ENCODE results near the gene NBPF3. TPM values are rescaled to one million over a fixed set of nuclear protein-coding genes. Genes with fewer than 3 reads are reported as not detected.
"Not testable (repeated sequence)": the region's sequence is repeated elsewhere in the genome, so short reads cannot be mapped to it uniquely, and the experiment has no call there.

NBPF3 gene, protein sequence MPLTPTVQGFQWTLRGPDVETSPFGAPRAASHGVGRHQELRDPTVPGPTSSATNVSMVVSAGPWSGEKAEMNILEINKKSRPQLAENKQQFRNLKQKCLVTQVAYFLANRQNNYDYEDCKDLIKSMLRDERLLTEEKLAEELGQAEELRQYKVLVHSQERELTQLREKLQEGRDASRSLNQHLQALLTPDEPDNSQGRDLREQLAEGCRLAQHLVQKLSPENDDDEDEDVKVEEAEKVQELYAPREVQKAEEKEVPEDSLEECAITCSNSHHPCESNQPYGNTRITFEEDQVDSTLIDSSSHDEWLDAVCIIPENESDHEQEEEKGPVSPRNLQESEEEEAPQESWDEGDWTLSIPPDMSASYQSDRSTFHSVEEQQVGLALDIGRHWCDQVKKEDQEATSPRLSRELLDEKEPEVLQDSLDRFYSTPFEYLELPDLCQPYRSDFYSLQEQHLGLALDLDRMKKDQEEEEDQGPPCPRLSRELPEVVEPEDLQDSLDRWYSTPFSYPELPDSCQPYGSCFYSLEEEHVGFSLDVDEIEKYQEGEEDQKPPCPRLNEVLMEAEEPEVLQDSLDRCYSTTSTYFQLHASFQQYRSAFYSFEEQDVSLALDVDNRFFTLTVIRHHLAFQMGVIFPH
- polyA plus RNA-seq, result 10 to 100 TPM in 1 of 4 donors, 1 to 10 TPM in 3; 1.4 to 11.4 (median 2.2) TPM
- long read RNA-seq, donor 1, result 0 reads
- long read RNA-seq, donor 2, result 0 reads
- long read RNA-seq, donor 3, partial matches to known transcripts, result 0 of 6 reads
- long read RNA-seq, donor 3, other reads (novel, unspliced or antisense), result 6 of 6 reads
- long read RNA-seq, donor 4, result 0 reads
- long read RNA-seq, donor 5, result 0 reads
- long read RNA-seq, donor 6, result 0 reads
- long read RNA-seq, donor 7, result 0 reads
- long read RNA-seq, donor 8, result 0 reads
- long read RNA-seq, donor 9, result 0 reads
- long read RNA-seq, donor 10, partial matches to known transcripts, result 7 of 7 reads
- long read RNA-seq, donor 10, other reads (novel, unspliced or antisense), result 0 of 7 reads

DNA sequence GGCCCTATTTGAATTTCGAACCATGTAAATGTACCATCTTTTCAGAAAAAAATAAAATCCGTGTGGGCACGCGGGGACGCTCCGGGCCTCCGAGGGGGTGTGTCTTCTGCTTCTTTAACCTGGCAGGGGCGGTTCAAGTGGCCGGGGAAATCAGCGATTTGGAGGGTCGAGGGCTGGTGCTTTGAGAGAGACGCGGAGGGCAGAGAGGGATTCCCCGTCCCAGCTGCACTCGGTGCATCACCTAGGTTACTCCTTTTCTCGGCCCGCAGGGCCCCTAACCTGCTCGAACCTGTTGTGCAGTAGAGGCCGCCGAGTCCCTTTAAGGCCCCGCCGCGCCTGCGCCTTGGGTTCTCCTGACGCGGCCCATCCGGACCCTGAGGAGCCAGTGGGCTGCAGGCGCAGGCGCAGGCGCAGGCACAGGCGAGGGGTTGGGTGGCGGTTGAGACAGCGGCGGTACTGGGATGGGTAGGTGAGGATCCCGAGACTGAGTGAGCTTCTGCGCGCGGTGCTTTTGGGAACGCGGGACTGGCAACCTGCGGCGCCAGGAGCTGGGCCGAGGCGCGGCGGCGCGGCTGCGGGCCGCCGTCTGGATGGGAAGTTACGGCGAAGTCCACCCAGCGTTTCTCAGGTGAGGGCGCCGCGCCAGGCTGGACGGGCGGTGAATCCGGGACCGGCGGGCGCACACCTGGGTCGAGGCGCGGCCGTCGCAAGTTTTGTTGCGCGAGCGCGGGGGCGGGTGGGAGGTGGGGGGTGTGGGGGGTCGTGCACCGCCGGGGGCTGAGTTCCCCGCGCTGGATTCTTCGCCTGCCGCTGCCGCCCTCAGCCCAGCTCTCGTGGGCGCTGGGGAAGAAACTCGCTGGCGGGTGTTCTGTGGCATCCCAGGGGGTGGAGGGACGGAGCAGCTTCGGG lies at the start of gene NBPF3:
TSS of gene NBPF3 (plus strand) at position 417 of the 909 bp plus-strand sequence. CDS start 4,950 bp downstream, outside the sequence.
- peak within 1 kb of the TSS in 2 of 3 donors; percentile 28 to 36 for H3K27ac ChIP-seq (ENCODE audit: low read depth in 1 of 3, low read length in 2 of 3)
- no peak for FAIRE-seq

DNA sequence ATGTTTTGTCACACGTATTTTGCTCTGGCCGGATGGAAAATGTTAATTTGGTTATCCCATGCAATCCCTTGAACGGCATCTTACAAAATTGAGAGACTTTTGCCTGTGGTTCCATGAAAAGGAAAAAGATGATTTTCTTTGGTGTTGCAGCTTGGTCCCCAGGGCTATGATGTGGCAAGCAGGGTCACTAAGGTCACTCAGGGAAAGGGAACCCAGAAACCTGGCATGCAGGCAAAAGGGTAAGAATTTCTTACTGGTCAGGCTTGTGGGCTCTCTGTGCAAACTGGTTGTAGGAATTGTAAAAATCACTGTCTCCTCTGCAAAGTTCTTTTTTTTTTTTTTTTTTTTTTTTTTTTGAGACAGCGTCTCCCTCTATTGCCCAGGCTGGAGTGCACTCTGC lies 48.4 kb upstream of the NBPF3 start:
- H3K36me3 ChIP-seq (ENCODE audit: control insufficient read depth in 3 of 3, insufficient read depth in 2 of 3, low read depth in 1 of 3, low read length in 3 of 3), result no peaks in the 10 kb centered on the region
- no peak for DNase-seq
- no peaks in the 10 kb centered on the region for H3K9me3 ChIP-seq (ENCODE audit: control insufficient read depth in 2 of 2, insufficient read depth in 1 of 2, low read depth in 1 of 2, low read length in 1 of 2)
- H3K4me1 ChIP-seq (ENCODE audit: control insufficient read depth in 3 of 3, insufficient read depth in 2 of 3, low read depth in 1 of 3, low read length in 2 of 3), result no peaks in the 10 kb centered on the region
- no peak overlapping the region for H3K27ac ChIP-seq (ENCODE audit: low read depth in 1 of 3, low read length in 2 of 3)
- 86 to 92% (median 91%) methylated on average over 4 of the region's 4 CpGs for WGBS, 3 donors
- FAIRE-seq, result no peak
- H3K4me3 ChIP-seq (ENCODE audit: low read depth in 1 of 3, low read length in 3 of 3), result no peak overlapping the region
- H3K27me3 ChIP-seq (ENCODE audit: control insufficient read depth in 3 of 3, insufficient read depth in 3 of 3, low read length in 3 of 3), result peaks cover 0 to 2% (median 0%) of the 10 kb centered on the region in 3 donors

More for the DNA sequence above, at the start of gene NBPF3:
- Histone ChIP-seq H3K4me1 (ENCODE audit: control insufficient read depth in 3 of 3, insufficient read depth in 2 of 3, low read depth in 1 of 3, low read length in 2 of 3) (peaks cover 0 to 10% (median 0%) of the 10 kb centered on the region in 3 donors), H3K27me3 (ENCODE audit: control insufficient read depth in 3 of 3, insufficient read depth in 3 of 3, low read length in 3 of 3) (no peaks in the 10 kb centered on the region), H3K36me3 (ENCODE audit: control insufficient read depth in 3 of 3, insufficient read depth in 2 of 3, low read depth in 1 of 3, low read length in 3 of 3) (peaks cover 0 to 4% (median 0%) of the 10 kb centered on the region in 3 donors), H3K4me3 (ENCODE audit: low read depth in 1 of 3, low read length in 3 of 3) (peak within 1 kb of the TSS; percentile 40 to 58 (median 51)), H3K9me3 (ENCODE audit: control insufficient read depth in 2 of 2, insufficient read depth in 1 of 2, low read depth in 1 of 2, low read length in 1 of 2) (no peaks in the 10 kb centered on the region)
- peak; percentile 83 to 97 for DNase-seq
- 1% methylated on average over 55 to 87 of the region's 87 CpGs for WGBS, 3 donors

DNA sequence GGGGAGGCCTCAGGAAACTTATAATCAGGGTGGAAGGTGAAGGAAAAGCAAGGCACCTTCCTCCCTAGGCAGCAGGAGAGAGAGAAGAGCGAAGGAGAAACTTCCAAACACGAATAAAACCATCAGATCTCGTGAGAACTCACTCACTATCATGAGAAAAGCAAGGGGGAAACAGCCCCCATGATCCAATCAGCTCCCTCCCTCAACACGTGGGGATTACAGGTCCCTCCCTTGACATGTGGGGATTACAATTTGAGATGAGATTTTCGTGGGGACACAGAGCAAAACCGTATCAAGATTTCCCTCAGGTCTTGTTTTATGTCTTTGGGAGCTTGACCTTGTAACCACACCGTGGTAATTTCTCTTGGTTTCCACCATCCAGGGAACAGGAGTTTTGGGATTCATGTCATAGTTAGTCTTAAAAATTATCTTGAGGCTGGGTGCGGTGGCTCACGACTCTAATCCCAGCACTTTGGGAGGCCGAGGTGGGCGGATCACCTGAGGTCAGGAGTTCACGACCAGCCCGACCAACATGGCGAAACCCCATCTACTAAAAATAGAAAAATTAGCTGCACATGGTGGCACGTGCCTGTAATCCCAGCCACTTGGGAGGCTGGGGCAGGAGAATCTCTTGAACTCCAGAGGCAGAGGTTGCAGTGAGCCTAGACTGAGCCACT lies 47.2 kb upstream of the NBPF3 start:
- WGBS, 3 donors, result 77 to 79% (median 78%) methylated on average over 15 of the region's 15 CpGs
- FAIRE-seq, result no peak
- Histone ChIP-seq H3K4me3 (ENCODE audit: low read depth in 1 of 3, low read length in 3 of 3) (no peak overlapping the region), H3K27ac (ENCODE audit: low read depth in 1 of 3, low read length in 2 of 3) (no peak overlapping the region), H3K27me3 (ENCODE audit: control insufficient read depth in 3 of 3, insufficient read depth in 3 of 3, low read length in 3 of 3) (peaks cover 0 to 2% (median 0%) of the 10 kb centered on the region in 3 donors), H3K4me1 (ENCODE audit: control insufficient read depth in 3 of 3, insufficient read depth in 2 of 3, low read depth in 1 of 3, low read length in 2 of 3) (no peaks in the 10 kb centered on the region), H3K36me3 (ENCODE audit: control insufficient read depth in 3 of 3, insufficient read depth in 2 of 3, low read depth in 1 of 3, low read length in 3 of 3) (no peaks in the 10 kb centered on the region), H3K9me3 (ENCODE audit: control insufficient read depth in 2 of 2, insufficient read depth in 1 of 2, low read depth in 1 of 2, low read length in 1 of 2) (no peaks in the 10 kb centered on the region)
- DNase-seq, result no peak

DNA sequence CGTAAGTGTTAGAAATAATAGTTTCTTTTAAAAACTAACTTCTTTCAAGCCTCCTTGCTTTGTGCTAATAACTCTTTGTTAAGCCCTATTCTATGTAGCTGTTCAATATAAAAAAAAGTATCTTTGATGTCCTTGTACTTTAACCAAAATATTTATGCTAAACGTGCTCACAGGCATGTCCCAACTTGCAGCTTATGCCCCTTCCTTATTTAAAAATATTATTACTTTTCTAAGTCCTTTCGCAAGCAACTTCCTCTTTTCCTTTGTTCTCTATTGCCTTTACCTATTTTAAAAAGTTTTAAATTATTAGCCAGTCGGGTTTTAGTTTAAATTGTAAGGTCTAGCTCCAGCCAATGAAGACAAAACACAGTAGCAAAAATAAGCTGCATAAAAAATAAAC lies 43.4 kb upstream of the NBPF3 start:
- no peaks in the 10 kb centered on the region for H3K4me1 ChIP-seq (ENCODE audit: control insufficient read depth in 3 of 3, insufficient read depth in 2 of 3, low read depth in 1 of 3, low read length in 2 of 3)
- no peaks in the 10 kb centered on the region for H3K9me3 ChIP-seq (ENCODE audit: control insufficient read depth in 2 of 2, insufficient read depth in 1 of 2, low read depth in 1 of 2, low read length in 1 of 2)
- no peaks in the 10 kb centered on the region for H3K36me3 ChIP-seq (ENCODE audit: control insufficient read depth in 3 of 3, insufficient read depth in 2 of 3, low read depth in 1 of 3, low read length in 3 of 3)
- no peak for FAIRE-seq
- DNase-seq, result no peak
- H3K4me3 ChIP-seq (ENCODE audit: low read depth in 1 of 3, low read length in 3 of 3), result no peak overlapping the region
- H3K27me3 ChIP-seq (ENCODE audit: control insufficient read depth in 3 of 3, insufficient read depth in 3 of 3, low read length in 3 of 3), result peaks cover 0 to under 1% (median 0%) of the 10 kb centered on the region in 3 donors
- H3K27ac ChIP-seq (ENCODE audit: low read depth in 1 of 3, low read length in 2 of 3), result no peak overlapping the region
- WGBS, 3 donors, result 57 to 65% (median 64%) methylated on average over 4 of the region's 4 CpGs

DNA sequence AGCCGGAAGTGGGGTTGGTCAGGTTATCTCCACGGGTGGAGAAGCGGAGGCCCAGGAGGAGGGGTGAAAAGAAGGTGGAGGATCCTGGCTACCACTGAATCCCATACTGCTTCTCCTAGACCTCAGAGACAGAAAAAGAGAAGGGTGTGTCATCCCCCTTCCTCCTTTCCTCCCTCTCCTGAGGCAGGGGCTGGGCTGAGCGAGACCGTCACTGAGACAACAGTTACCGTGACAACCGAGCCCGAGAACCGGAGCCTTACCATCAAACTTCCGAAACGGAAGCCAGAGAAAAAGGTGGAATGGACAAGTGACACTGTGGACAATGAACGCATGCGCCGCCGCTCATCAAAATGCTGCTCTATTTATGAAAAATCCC lies 42.1 kb upstream of the NBPF3 start:
- WGBS, 3 donors, result 43 to 60% (median 56%) methylated on average over 13 to 15 of the region's 15 CpGs
- FAIRE-seq, result no peak

DNA sequence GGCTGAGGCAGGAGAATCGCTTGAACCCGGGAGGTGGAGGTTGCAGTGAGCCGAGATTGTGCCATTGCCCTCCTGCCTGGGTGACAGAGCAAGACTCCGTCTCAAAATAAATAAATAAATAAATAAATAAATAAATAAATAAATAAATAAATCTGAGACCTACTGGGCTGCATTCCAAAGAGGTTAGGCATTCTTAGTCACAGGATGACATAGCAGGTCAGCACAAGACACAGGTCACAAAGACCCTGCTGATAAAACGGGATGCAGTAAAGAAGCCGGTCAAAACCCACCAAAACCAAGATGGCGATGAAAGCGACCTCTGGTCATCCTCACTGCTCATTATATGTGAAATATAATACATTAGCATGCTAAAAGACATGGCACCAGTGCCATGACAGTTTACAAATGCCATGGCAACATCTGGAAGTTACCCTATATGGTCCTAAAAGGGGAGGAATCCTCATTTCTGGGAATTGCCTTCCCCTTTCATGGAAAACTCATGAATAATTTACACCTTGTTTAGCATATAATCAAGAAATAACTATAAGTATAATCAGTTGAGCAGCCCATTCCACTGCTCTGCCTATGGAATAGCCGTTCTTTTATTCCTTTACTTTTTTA lies 38.1 kb upstream of the NBPF3 start:
- not testable (repeated sequence) for H3K9me3 ChIP-seq (ENCODE audit: control insufficient read depth in 2 of 2, insufficient read depth in 1 of 2, low read depth in 1 of 2, low read length in 1 of 2); FAIRE-seq; DNase-seq; H3K27ac ChIP-seq (ENCODE audit: low read depth in 1 of 3, low read length in 2 of 3); H3K4me1 ChIP-seq (ENCODE audit: control insufficient read depth in 3 of 3, insufficient read depth in 2 of 3, low read depth in 1 of 3, low read length in 2 of 3); H3K27me3 ChIP-seq (ENCODE audit: control insufficient read depth in 3 of 3, insufficient read depth in 3 of 3, low read length in 3 of 3); H3K36me3 ChIP-seq (ENCODE audit: control insufficient read depth in 3 of 3, insufficient read depth in 2 of 3, low read depth in 1 of 3, low read length in 3 of 3); H3K4me3 ChIP-seq (ENCODE audit: low read depth in 1 of 3, low read length in 3 of 3)
- whole genome bisulfite sequencing, 3 donors, result 89 to 94% (median 91%) methylated on average over 9 of the region's 9 CpGs

More for the DNA sequence above, 42.1 kb upstream of the NBPF3 start:
- H3K27me3 ChIP-seq (ENCODE audit: control insufficient read depth in 3 of 3, insufficient read depth in 3 of 3, low read length in 3 of 3), result no peaks in the 10 kb centered on the region
- H3K27ac ChIP-seq (ENCODE audit: low read depth in 1 of 3, low read length in 2 of 3), result no peak overlapping the region
- no peaks in the 10 kb centered on the region for H3K4me1 ChIP-seq (ENCODE audit: control insufficient read depth in 3 of 3, insufficient read depth in 2 of 3, low read depth in 1 of 3, low read length in 2 of 3)
- H3K4me3 ChIP-seq (ENCODE audit: low read depth in 1 of 3, low read length in 3 of 3), result no peak overlapping the region
- no peaks in the 10 kb centered on the region for H3K9me3 ChIP-seq (ENCODE audit: control insufficient read depth in 2 of 2, insufficient read depth in 1 of 2, low read depth in 1 of 2, low read length in 1 of 2)
- H3K36me3 ChIP-seq (ENCODE audit: control insufficient read depth in 3 of 3, insufficient read depth in 2 of 3, low read depth in 1 of 3, low read length in 3 of 3), result no peaks in the 10 kb centered on the region
- DNase-seq, result no peak

DNA sequence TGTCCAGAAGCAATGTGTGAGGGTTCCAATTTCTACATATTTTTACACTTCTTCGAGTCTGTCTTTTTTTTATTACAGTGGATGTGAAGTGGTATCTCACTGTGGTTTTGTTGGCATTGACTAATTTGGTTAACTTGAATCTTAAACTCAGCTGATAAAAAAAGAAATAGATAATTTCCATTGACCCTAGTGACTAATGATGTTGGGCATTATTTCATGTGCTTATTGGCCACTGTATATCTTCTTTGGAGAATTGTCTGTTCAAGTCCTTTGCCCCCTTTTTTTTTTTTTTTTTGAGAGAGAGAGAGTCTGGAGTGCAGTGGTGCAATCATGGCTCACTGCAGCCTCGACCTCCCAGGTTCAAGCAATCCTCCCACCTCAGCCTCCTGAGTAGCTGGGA lies 33.3 kb upstream of the NBPF3 start:
- no peak overlapping the region for H3K27ac ChIP-seq (ENCODE audit: low read depth in 1 of 3, low read length in 2 of 3)
- no peaks in the 10 kb centered on the region for H3K4me1 ChIP-seq (ENCODE audit: control insufficient read depth in 3 of 3, insufficient read depth in 2 of 3, low read depth in 1 of 3, low read length in 2 of 3)
- 53 to 56% (median 54%) methylated on average over 2 of the region's 2 CpGs for WGBS, 3 donors
- H3K36me3 ChIP-seq (ENCODE audit: control insufficient read depth in 3 of 3, insufficient read depth in 2 of 3, low read depth in 1 of 3, low read length in 3 of 3), result no peaks in the 10 kb centered on the region
- no peak for FAIRE-seq
- no peak overlapping the region for H3K4me3 ChIP-seq (ENCODE audit: low read depth in 1 of 3, low read length in 3 of 3)
- no peak for DNase-seq
- H3K27me3 ChIP-seq (ENCODE audit: control insufficient read depth in 3 of 3, insufficient read depth in 3 of 3, low read length in 3 of 3), result no peaks in the 10 kb centered on the region
- no peaks in the 10 kb centered on the region for H3K9me3 ChIP-seq (ENCODE audit: control insufficient read depth in 2 of 2, insufficient read depth in 1 of 2, low read depth in 1 of 2, low read length in 1 of 2)

Data from small intestine (tissue), 16 donors.